H9 (cell line): Measurements from ENCODE around the gene FBXL22. TPM values are rescaled to one million over a fixed set of nuclear protein-coding genes. Genes with fewer than 3 reads are reported as not detected.

Source experiments
- DNase-seq: peaks from one replicate; pipeline ENCODE4 v3.0.0-alpha.2; 2017
- H2AFZ ChIP-seq: one replicate; pipeline ENCODE4 v1.6.1; 2013; ENCODE audit warnings: mild to moderate bottlenecking, low read length, control low read depth, moderate library complexity
- H2AK5ac ChIP-seq: 2 replicates; pipeline ENCODE4 v1.6.1; 2013; ENCODE audit warnings: low read length, control low read depth, mixed read lengths; ENCODE audit not compliant: insufficient read length
- H2BK120ac ChIP-seq: one replicate; pipeline ENCODE4 v1.6.1; 2013; ENCODE audit warnings: low read depth, mild to moderate bottlenecking, low read length, control low read depth, inconsistent platforms; ENCODE audit not compliant: poor library complexity, severe bottlenecking
- H2BK12ac ChIP-seq: 2 replicates; pipeline ENCODE4 v1.6.1; 2013; ENCODE audit warnings: low read length, control low read depth, mixed read lengths, low read depth; ENCODE audit not compliant: insufficient read length
- H2BK15ac ChIP-seq: 2 replicates; pipeline ENCODE4 v1.6.1; 2013; ENCODE audit warnings: low read depth, low read length, control low read depth
- H2BK20ac ChIP-seq: one replicate; pipeline ENCODE4 v1.6.1; 2013; ENCODE audit warnings: low read depth, mild to moderate bottlenecking, low read length, control low read depth, inconsistent platforms; ENCODE audit not compliant: poor library complexity, severe bottlenecking
- H2BK5ac ChIP-seq: 2 replicates; pipeline ENCODE4 v1.6.1; 2013; ENCODE audit warnings: low read length, control low read depth, mixed read lengths; ENCODE audit not compliant: insufficient read length
- H3K14ac ChIP-seq: 2 replicates; pipeline ENCODE4 v1.6.1; 2013; ENCODE audit warnings: low read length, control low read depth; ENCODE audit not compliant: insufficient read depth
- H3K18ac ChIP-seq: 2 replicates; pipeline ENCODE4 v1.6.1; 2013; ENCODE audit warnings: low read depth, mild to moderate bottlenecking, mixed read lengths, low read length, control low read depth; ENCODE audit not compliant: insufficient read length
- H3K23ac ChIP-seq: 2 replicates; pipeline ENCODE4 v1.6.1; 2013; ENCODE audit warnings: low read length, control low read depth, mixed read lengths, low read depth; ENCODE audit not compliant: insufficient read length
- H3K23me2 ChIP-seq: 2 replicates; pipeline ENCODE4 v1.6.1; 2013; ENCODE audit warnings: low read depth, mild to moderate bottlenecking, mixed read lengths, low read length, control low read depth; ENCODE audit not compliant: insufficient read length, poor library complexity, severe bottlenecking
- H3K27ac ChIP-seq: 2 replicates; pipeline ENCODE4 v1.5.1; 2013; ENCODE audit warnings: low read length, control low read depth, mixed read lengths, low read depth; ENCODE audit not compliant: insufficient read length
- H3K27me3 ChIP-seq: 2 replicates; pipeline ENCODE4 v1.6.1; 2013; ENCODE audit warnings: low read length, control low read depth, inconsistent platforms; ENCODE audit not compliant: insufficient read depth
- H3K4ac ChIP-seq: 2 replicates; pipeline ENCODE4 v1.6.1; 2013; ENCODE audit warnings: low read depth, mild to moderate bottlenecking, control low read depth, inconsistent platforms, low read length, moderate library complexity
- H3K4me1 ChIP-seq: 2 replicates; pipeline ENCODE4 v1.6.1; 2013; ENCODE audit warnings: low read length, control low read depth, inconsistent platforms; ENCODE audit not compliant: insufficient read depth
- H3K4me2 ChIP-seq: 2 replicates; pipeline ENCODE4 v1.6.1; 2013; ENCODE audit warnings: low read length, control low read depth, mixed read lengths; ENCODE audit not compliant: insufficient read length, insufficient read depth
- H3K56ac ChIP-seq: 2 replicates; pipeline ENCODE4 v1.6.1; 2013; ENCODE audit warnings: low read depth, mild to moderate bottlenecking, mixed read lengths, low read length, control low read depth; ENCODE audit not compliant: insufficient read length
- H3K79me1 ChIP-seq: 2 replicates; pipeline ENCODE4 v1.6.1; 2013; ENCODE audit warnings: low read depth, mild to moderate bottlenecking, moderate library complexity, low read length, control low read depth, inconsistent platforms; ENCODE audit not compliant: insufficient read depth, poor library complexity, severe bottlenecking
- H3K79me2 ChIP-seq: 2 replicates; pipeline ENCODE4 v1.6.1; 2013; ENCODE audit warnings: low read length, control low read depth, inconsistent platforms; ENCODE audit not compliant: insufficient read depth
- H3K9ac ChIP-seq: 2 replicates; pipeline ENCODE4 v1.6.1; 2013; ENCODE audit warnings: low read length, control low read depth, mixed read lengths; ENCODE audit not compliant: insufficient read length; ENCODE audit errors: extremely low read depth
- H3K9me3 ChIP-seq: one replicate; pipeline ENCODE4 v1.6.1; 2013; ENCODE audit warnings: low read depth, low read length, inconsistent platforms; ENCODE audit not compliant: control insufficient read depth
- H3T11ph ChIP-seq: one replicate; pipeline ENCODE4 v1.6.1; 2013; ENCODE audit warnings: mild to moderate bottlenecking, low read length, control low read depth, inconsistent platforms
- H4K20me1 ChIP-seq: one replicate; pipeline ENCODE4 v1.6.1; 2013; ENCODE audit not compliant: control insufficient read depth, insufficient read length, insufficient read depth
- H4K5ac ChIP-seq: 2 replicates; pipeline ENCODE4 v1.6.1; 2013; ENCODE audit warnings: low read depth, mild to moderate bottlenecking, mixed read lengths, low read length, control low read depth; ENCODE audit not compliant: insufficient read length
- H4K8ac ChIP-seq: replicated peaks from 2 replicates; pipeline ENCODE4 v1.6.1; 2013; ENCODE audit warnings: low read length, control low read depth, mixed read lengths, low read depth; ENCODE audit not compliant: insufficient read length
- H4K91ac ChIP-seq: 2 replicates; pipeline ENCODE4 v1.6.1; 2013; ENCODE audit warnings: low read depth, mild to moderate bottlenecking, moderate library complexity, mixed read lengths, low read length, control low read depth; ENCODE audit not compliant: insufficient read length
- H3K27ac Mint-ChIP-seq, 3 experiments: 2 replicates in 2 of 3; 3 replicates in 1 of 3; pipeline ENCODE4 v1.8.0; 2020 to 2021; ENCODE audit warnings: mixed read lengths in 3 of 3, mild to moderate bottlenecking in 1 of 3, moderate library complexity in 1 of 3
- H3K27me3 Mint-ChIP-seq: 2 replicates; pipeline ENCODE4 v1.8.0; 2021; ENCODE audit warnings: low read depth, mild to moderate bottlenecking, moderate library complexity, mixed read lengths
- H3K36me3 Mint-ChIP-seq, 3 experiments: 2 replicates in 2 of 3; 3 replicates in 1 of 3; pipeline ENCODE4 v1.8.0; 2020 to 2021; ENCODE audit warnings: low read depth in 3 of 3, mixed read lengths in 3 of 3; ENCODE audit not compliant: insufficient read depth in 1 of 3
- H3K4me1 Mint-ChIP-seq, 2 experiments: 2 replicates each; pipeline ENCODE4 v1.8.0; 2020; ENCODE audit warnings: mixed read lengths in 2 of 2
- H3K4me3 Mint-ChIP-seq, 2 experiments: 2 replicates in 1 of 2; 3 replicates in 1 of 2; pipeline ENCODE4 v1.8.0; 2020 to 2021; ENCODE audit warnings: mild to moderate bottlenecking in 2 of 2, mixed read lengths in 2 of 2, moderate library complexity in 1 of 2
- H3K9me3 Mint-ChIP-seq, 2 experiments: 2 replicates in 1 of 2; 3 replicates in 1 of 2; pipeline ENCODE4 v1.8.0; 2020; ENCODE audit warnings: mild to moderate bottlenecking in 2 of 2, mixed read lengths in 2 of 2, moderate library complexity in 1 of 2
- WGBS: extraction: QIAGEN DNeasy Blood & Tissue Kit; methylation state at CpG from one replicate; pipeline ENCODE4 v1.1.7; 2013; ENCODE audit warnings: missing lambda C conversion rate, low lambda C conversion rate, mixed read lengths; ENCODE audit not compliant: insufficient read length; ENCODE audit errors: extremely low coverage; 5-methylcytosine and 5-hydroxymethylcytosine counted together
- total RNA-seq: library from RNA; stranded (reverse); gene quantifications from 2 replicates; pipeline ENCODE4 v1.2.1, GENCODE V29; 2021
- TF ChIP-seq, protein P1 (sequence below): fragments of 200-600 bp; sonication (generic); conservative IDR thresholded peaks from 3 replicates; pipeline ENCODE4 v1.8.0; 2021; ENCODE audit warnings: antibody characterized with exemption, mild to moderate bottlenecking

The FBXL22 gene
- total RNA-seq, 1 experiment from 2014 or later: 0.52 TPM

DNA sequence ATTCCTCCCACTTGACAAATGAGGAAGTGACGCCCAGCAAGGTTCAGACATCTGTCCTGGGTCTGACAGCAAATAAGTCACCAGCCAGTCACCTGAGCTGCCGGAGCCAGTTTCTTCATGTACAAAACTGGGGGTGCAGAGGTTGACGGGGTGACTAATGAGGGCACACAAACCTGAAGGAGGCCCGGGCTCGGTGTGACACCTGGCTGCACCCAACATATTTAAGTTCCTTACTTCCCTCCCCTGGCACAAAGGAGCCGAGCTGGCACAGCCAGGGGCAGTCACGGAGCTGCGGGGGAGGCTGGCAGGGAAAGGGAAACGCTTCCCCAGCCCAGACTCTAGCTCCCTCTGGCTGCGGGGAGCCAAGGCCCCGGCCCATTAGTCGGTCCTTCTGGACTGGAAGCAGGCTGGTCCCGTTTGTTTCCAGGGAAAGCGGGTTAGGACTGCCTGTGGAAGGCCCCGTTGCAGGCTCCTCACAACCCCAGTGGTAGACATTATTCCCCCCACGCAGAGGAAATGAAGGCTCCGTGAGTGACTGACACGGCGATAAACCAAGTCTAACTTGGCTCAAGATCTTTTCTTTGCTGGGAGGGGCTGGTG is 2.3 kb downstream of the FBXL22 start:
- H3K27ac ChIP-seq: no peak overlapping the region
- H2AFZ ChIP-seq: no peak overlapping the region
- peaks cover 36% of the 10 kb centered on the region for H3K27me3 Mint-ChIP-seq

More for the DNA sequence above, 2.3 kb downstream of the FBXL22 start:
- Histone ChIP-seq H4K20me1 (no peaks in the 10 kb centered on the region), H3K56ac (no peak overlapping the region), H3K23me2 (peaks cover 11% of the 10 kb centered on the region), H2BK5ac (no peak overlapping the region), H3K4me1 (no peaks in the 10 kb centered on the region; the same call in 1 of the 2 replicates), H4K91ac (no peak overlapping the region), H3K79me2 (no peaks in the 10 kb centered on the region), H3T11ph (no peak overlapping the region), H3K9me3 (no peaks in the 10 kb centered on the region), H2BK120ac (no peak overlapping the region), H2BK15ac (no peak overlapping the region), H3K14ac (no peak overlapping the region), H2BK20ac (no peak overlapping the region), H3K79me1 (no peaks in the 10 kb centered on the region), H4K8ac (no peak overlapping the region), H3K27me3 (peaks cover 3% of the 10 kb centered on the region; the same call in 1 of the 2 replicates), H3K23ac (no peak overlapping the region), H3K18ac (no peak overlapping the region), H3K4ac (no peak overlapping the region), H4K5ac (no peak overlapping the region), H2BK12ac (no peak overlapping the region), H2AK5ac (no peak overlapping the region), H3K4me2 (no peak overlapping the region), H3K9ac (no peak overlapping the region)
- peak; percentile 70 for DNase-seq
- Mint-ChIP-seq H3K4me3 (peak overlapping the region; percentile 62 to 74), H3K9me3 (no peaks in the 10 kb centered on the region), H3K4me1 (peaks cover 22 to 41% of the 10 kb centered on the region in 2 experiments), H3K36me3 (no peaks in the 10 kb centered on the region; a peak in 1 of 7 replicates), H3K27ac (peak overlapping the region in 1 of 3 experiments; percentile 62; a peak in 1 of 7 replicates)
- WGBS: no CpG with 5 or more reads among the region's 19 CpGs
- TF ChIP-seq, protein P1, sequence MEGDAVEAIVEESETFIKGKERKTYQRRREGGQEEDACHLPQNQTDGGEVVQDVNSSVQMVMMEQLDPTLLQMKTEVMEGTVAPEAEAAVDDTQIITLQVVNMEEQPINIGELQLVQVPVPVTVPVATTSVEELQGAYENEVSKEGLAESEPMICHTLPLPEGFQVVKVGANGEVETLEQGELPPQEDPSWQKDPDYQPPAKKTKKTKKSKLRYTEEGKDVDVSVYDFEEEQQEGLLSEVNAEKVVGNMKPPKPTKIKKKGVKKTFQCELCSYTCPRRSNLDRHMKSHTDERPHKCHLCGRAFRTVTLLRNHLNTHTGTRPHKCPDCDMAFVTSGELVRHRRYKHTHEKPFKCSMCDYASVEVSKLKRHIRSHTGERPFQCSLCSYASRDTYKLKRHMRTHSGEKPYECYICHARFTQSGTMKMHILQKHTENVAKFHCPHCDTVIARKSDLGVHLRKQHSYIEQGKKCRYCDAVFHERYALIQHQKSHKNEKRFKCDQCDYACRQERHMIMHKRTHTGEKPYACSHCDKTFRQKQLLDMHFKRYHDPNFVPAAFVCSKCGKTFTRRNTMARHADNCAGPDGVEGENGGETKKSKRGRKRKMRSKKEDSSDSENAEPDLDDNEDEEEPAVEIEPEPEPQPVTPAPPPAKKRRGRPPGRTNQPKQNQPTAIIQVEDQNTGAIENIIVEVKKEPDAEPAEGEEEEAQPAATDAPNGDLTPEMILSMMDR: peak; percentile 67
